ENCODE measurements around the gene SREBF2.

The SREBF2 gene

GRCh38 chr22:41842996-41843970 is 10.4 kb downstream of the SREBF2 start:
- H3K18ac ChIP-seq (ENCODE audit: low read length): no peak overlapping the region
- H3K23ac ChIP-seq (ENCODE audit: low read depth, low read length, poor library complexity): no peak overlapping the region
- no peak overlapping the region for H2BK15ac ChIP-seq (ENCODE audit: low read length)
- H3K4me3 ChIP-seq (ENCODE audit: low read length in 2 of 2): no peak overlapping the region
- peaks cover 22% of the 10 kb centered on the region for H3K79me1 ChIP-seq (ENCODE audit: low read depth, low read length)
- H2BK12ac ChIP-seq (ENCODE audit: low read length): no peak overlapping the region
- no CpG with 5 or more reads among the region's 8 CpGs for WGBS, 2 donors (ENCODE audit: extremely low coverage in 2 of 2, insufficient read length in 2 of 2, insufficient replicate concordance in 1 of 2)
- H3K4ac ChIP-seq (ENCODE audit: low read length): no peak overlapping the region
- H4K8ac ChIP-seq (ENCODE audit: low read depth, low read length): no peak overlapping the region
- no peak overlapping the region for H2AK5ac ChIP-seq (ENCODE audit: low read depth, low read length)
- peaks cover 0 to under 1% of the 10 kb centered on the region in 2 donors for H3K9me3 ChIP-seq (replicated peaks in 1 of 2; ENCODE audit: control insufficient read depth in 2 of 2, insufficient read depth in 1 of 2, low read depth in 1 of 2, low read length in 2 of 2)
- no peak for DNase-seq (ENCODE audit: low spot score)
- H2BK5ac ChIP-seq (ENCODE audit: low read length): no peak overlapping the region
- no peak overlapping the region for H3K27ac ChIP-seq (replicated peaks; ENCODE audit: low read length)
- H3K4me2 ChIP-seq (ENCODE audit: insufficient read depth, low read length, poor library complexity, severe bottlenecking): no peak overlapping the region
- H3K9ac ChIP-seq (ENCODE audit: low read depth, low read length, poor library complexity): no peak overlapping the region
- H3K27me3 ChIP-seq (ENCODE audit: control insufficient read depth in 3 of 3, insufficient read depth in 3 of 3, low read depth in 1 of 3, low read length in 3 of 3): no peaks in the 10 kb centered on the region
- no peak overlapping the region for H4K91ac ChIP-seq (ENCODE audit: low read depth, low read length, poor library complexity)
- H2BK120ac ChIP-seq (ENCODE audit: low read depth, low read length): no peak overlapping the region
- H3K14ac ChIP-seq (ENCODE audit: low read length): no peak overlapping the region
- H3K36me3 ChIP-seq (replicated peaks in 1 of 2; ENCODE audit: control insufficient read depth in 2 of 2, insufficient read depth in 2 of 2, low read length in 2 of 2): peaks cover 22 to 79% of the 10 kb centered on the region in 2 donors
- H2AFZ ChIP-seq (ENCODE audit: low read length): no peak overlapping the region
- H3K4me1 ChIP-seq (ENCODE audit: control insufficient read depth in 2 of 2, insufficient read depth in 1 of 2, low read depth in 1 of 2, low read length in 2 of 2): peaks cover 21 to 31% of the 10 kb centered on the region in 2 donors

DNA sequence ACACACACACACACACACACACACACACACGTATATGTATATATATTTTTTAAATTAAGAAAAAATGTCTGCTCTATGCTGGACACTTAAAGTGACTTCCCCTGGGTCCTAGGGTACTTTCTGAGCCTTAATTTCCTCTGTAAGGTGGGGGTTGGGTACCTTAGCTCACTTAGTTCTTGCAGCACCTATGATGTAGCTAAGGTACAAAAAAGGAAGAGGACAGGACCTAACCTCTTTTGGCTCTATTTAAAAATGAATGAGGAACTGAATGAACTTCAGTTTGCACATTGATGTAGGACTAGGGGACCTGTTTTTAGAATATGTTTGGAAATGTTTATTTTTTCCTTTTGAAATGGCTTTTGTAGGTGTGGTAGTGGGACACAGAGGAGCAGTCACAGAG is 11.1 kb downstream of the SREBF2 start:
- no peak overlapping the region for H3K4me2 ChIP-seq (ENCODE audit: insufficient read depth, low read length, poor library complexity, severe bottlenecking)
- no peak overlapping the region for H3K14ac ChIP-seq (ENCODE audit: low read length)
- H2BK15ac ChIP-seq (ENCODE audit: low read length): no peak overlapping the region
- no peak overlapping the region for H2BK120ac ChIP-seq (ENCODE audit: low read depth, low read length)
- no peak overlapping the region for H4K8ac ChIP-seq (ENCODE audit: low read depth, low read length)
- no peak overlapping the region for H3K18ac ChIP-seq (ENCODE audit: low read length)
- no peak overlapping the region for H2AFZ ChIP-seq (ENCODE audit: low read length)
- no peak overlapping the region for H4K91ac ChIP-seq (ENCODE audit: low read depth, low read length, poor library complexity)
- no peak overlapping the region for H2BK12ac ChIP-seq (ENCODE audit: low read length)
- no peak overlapping the region for H3K9ac ChIP-seq (ENCODE audit: low read depth, low read length, poor library complexity)
- H3K4me3 ChIP-seq (ENCODE audit: low read length in 2 of 2): no peak overlapping the region
- H3K4ac ChIP-seq (ENCODE audit: low read length): no peak overlapping the region
- no peak overlapping the region for H3K27ac ChIP-seq (replicated peaks; ENCODE audit: low read length)
- peaks cover 0 to 4% of the 10 kb centered on the region in 2 donors for H3K9me3 ChIP-seq (replicated peaks in 1 of 2; ENCODE audit: control insufficient read depth in 2 of 2, insufficient read depth in 1 of 2, low read depth in 1 of 2, low read length in 2 of 2)
- H3K27me3 ChIP-seq (ENCODE audit: control insufficient read depth in 3 of 3, insufficient read depth in 3 of 3, low read depth in 1 of 3, low read length in 3 of 3): no peaks in the 10 kb centered on the region
- H2BK5ac ChIP-seq (ENCODE audit: low read length): no peak overlapping the region
- no peak overlapping the region for H2AK5ac ChIP-seq (ENCODE audit: low read depth, low read length)
- peaks cover 25% of the 10 kb centered on the region for H3K79me1 ChIP-seq (ENCODE audit: low read depth, low read length)
- DNase-seq (ENCODE audit: low spot score): no peak
- WGBS, 2 donors (ENCODE audit: extremely low coverage in 2 of 2, insufficient read length in 2 of 2, insufficient replicate concordance in 1 of 2): no CpG with 5 or more reads among the region's 1 CpG
- peaks cover 21 to 79% of the 10 kb centered on the region in 2 donors for H3K36me3 ChIP-seq (replicated peaks in 1 of 2; ENCODE audit: control insufficient read depth in 2 of 2, insufficient read depth in 2 of 2, low read length in 2 of 2)
- H3K4me1 ChIP-seq (ENCODE audit: control insufficient read depth in 2 of 2, insufficient read depth in 1 of 2, low read depth in 1 of 2, low read length in 2 of 2): peaks cover 17 to 28% of the 10 kb centered on the region in 2 donors
- no peak overlapping the region for H3K23ac ChIP-seq (ENCODE audit: low read depth, low read length, poor library complexity)

GRCh38 chr22:41844513-41844912 is 11.6 kb downstream of the SREBF2 start:
- H3K4me1 ChIP-seq (ENCODE audit: control insufficient read depth in 2 of 2, insufficient read depth in 1 of 2, low read depth in 1 of 2, low read length in 2 of 2): peaks cover 17 to 26% of the 10 kb centered on the region in 2 donors
- H2AK5ac ChIP-seq (ENCODE audit: low read depth, low read length): no peak overlapping the region
- H2BK15ac ChIP-seq (ENCODE audit: low read length): no peak overlapping the region
- H3K18ac ChIP-seq (ENCODE audit: low read length): no peak overlapping the region
- H2BK12ac ChIP-seq (ENCODE audit: low read length): no peak overlapping the region
- WGBS, 2 donors (ENCODE audit: extremely low coverage in 2 of 2, insufficient read length in 2 of 2, insufficient replicate concordance in 1 of 2): no CpG with 5 or more reads among the region's 3 CpGs
- H3K27ac ChIP-seq (replicated peaks; ENCODE audit: low read length): peak overlapping the region; percentile 24
- H3K9ac ChIP-seq (ENCODE audit: low read depth, low read length, poor library complexity): no peak overlapping the region
- no peak overlapping the region for H3K4ac ChIP-seq (ENCODE audit: low read length)
- H3K23ac ChIP-seq (ENCODE audit: low read depth, low read length, poor library complexity): no peak overlapping the region
- peaks cover 0 to 4% of the 10 kb centered on the region in 2 donors for H3K9me3 ChIP-seq (replicated peaks in 1 of 2; ENCODE audit: control insufficient read depth in 2 of 2, insufficient read depth in 1 of 2, low read depth in 1 of 2, low read length in 2 of 2)
- H2BK5ac ChIP-seq (ENCODE audit: low read length): no peak overlapping the region
- H3K27me3 ChIP-seq (ENCODE audit: control insufficient read depth in 3 of 3, insufficient read depth in 3 of 3, low read depth in 1 of 3, low read length in 3 of 3): no peaks in the 10 kb centered on the region
- no peak overlapping the region for H4K91ac ChIP-seq (ENCODE audit: low read depth, low read length, poor library complexity)
- no peak overlapping the region for H4K8ac ChIP-seq (ENCODE audit: low read depth, low read length)
- no peak overlapping the region for H3K4me3 ChIP-seq (ENCODE audit: low read length in 2 of 2)
- no peak overlapping the region for H2AFZ ChIP-seq (ENCODE audit: low read length)
- H2BK120ac ChIP-seq (ENCODE audit: low read depth, low read length): no peak overlapping the region
- H3K36me3 ChIP-seq (replicated peaks in 1 of 2; ENCODE audit: control insufficient read depth in 2 of 2, insufficient read depth in 2 of 2, low read length in 2 of 2): peaks cover 18 to 79% of the 10 kb centered on the region in 2 donors
- peaks cover 22% of the 10 kb centered on the region for H3K79me1 ChIP-seq (ENCODE audit: low read depth, low read length)
- H3K14ac ChIP-seq (ENCODE audit: low read length): no peak overlapping the region
- no peak for DNase-seq (ENCODE audit: low spot score)
- H3K4me2 ChIP-seq (ENCODE audit: insufficient read depth, low read length, poor library complexity, severe bottlenecking): no peak overlapping the region
